ENCODE data around the gene DDX5.
"Not testable (repeated sequence)": the region's sequence is repeated elsewhere in the genome, so short reads cannot be mapped to it uniquely, and the experiment has no call there.

DDX5 gene

DNA sequence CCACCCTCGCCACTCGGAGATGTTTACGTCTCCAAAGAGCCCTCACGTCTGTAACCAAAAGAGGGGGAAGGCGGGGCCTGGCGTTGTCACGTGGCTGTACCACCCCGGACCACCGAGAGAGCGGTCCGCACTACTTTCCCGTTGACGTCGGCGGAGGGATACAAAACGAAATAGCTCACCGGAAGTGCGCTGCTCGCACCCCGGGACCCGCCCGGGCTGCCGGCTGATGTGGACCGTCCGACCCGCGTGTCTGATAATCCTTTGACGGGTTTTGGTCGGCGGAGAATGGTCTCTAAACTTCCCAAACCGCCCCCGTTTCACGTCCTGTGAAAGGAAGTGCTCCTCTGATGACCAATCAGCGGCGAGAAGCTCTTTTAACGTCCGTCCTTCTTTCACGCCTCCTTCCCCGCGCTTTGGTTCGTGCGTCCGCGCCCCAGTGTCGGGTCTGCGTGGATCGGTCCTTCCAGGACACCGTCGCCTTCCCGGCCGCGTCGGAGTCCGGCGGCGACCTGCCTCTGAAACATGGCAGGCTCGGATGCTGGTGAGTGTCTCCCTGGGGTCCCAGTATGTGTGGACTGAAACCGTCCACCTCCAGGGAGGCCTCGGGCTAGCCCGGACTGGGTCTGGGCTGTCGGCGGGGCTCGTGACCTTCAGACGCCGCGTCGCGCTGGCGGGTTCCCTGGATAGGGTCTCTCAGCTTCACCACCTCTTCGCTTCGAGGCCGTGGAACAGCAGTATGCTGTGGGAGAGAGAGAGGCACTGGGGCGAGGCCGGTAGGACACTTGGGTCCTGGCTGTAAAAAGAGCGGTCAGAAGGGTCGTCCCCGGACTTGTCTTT is 705 bp upstream of the DDX5 start, which contains the start of gene CEP95:
TSS of gene CEP95 (plus strand) at position 402 of the 837 bp plus-strand sequence. CDS start at position 523, 121 bp downstream.
- DNase-seq = peak; percentile 91 to 96

DNA sequence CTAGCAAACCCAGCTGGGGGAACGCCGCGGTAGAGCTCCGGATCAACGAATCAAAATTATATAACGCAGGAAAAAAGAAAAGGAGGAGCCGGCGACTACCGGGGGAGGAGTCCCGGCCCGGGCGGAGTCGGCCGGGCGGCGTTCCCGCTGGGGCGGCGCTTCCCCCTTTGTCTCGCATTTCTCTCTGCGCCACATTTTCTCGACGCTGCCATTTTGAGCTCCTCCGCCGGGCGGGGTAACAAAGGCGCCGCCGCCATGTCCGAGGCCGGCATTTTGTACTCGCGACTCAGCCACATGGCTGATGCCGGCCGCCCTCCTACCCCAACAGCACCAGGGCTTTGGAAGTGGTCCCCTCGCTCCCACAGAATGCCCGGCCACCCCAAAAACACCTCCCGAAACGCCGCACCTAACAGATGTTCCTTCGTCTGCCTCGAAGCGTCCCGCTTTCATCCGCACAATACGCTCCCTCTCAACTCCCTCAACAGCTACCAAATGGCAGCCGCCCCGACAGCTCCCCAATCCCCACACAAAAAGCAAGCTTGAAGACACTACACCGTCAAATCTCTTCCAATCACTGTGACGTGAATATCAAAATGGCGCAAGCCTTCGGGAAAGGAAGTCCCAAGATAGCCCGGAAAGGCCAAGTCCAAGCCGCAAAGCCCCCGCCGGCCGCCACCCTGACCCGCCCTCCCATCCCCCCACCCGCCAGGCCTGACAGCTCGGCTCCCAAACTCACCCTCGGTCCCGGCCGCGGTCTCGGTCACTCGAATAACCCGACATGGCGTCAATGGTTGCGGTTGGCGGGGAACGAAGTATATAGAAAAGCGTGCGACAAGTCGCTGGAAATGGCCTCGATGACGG is 519 bp downstream of the DDX5 start:
- DNase-seq = peak; percentile 74 to 82

- no peak for DNase-seq
These were observed 1.2 kb downstream of the DDX5 start for GRCh38 chr17:64504769-64505339.

GRCh38 chr17:64503821-64504768 is 2.0 kb downstream of the DDX5 start:
- DNase-seq = no peak

- no peak for DNase-seq
These were observed 2.7 kb downstream of the DDX5 start for GRCh38 chr17:64503341-64503740.

GRCh38 chr17:64502809-64503208 is 3.3 kb downstream of the DDX5 start:
- DNase-seq = no peak

DNA sequence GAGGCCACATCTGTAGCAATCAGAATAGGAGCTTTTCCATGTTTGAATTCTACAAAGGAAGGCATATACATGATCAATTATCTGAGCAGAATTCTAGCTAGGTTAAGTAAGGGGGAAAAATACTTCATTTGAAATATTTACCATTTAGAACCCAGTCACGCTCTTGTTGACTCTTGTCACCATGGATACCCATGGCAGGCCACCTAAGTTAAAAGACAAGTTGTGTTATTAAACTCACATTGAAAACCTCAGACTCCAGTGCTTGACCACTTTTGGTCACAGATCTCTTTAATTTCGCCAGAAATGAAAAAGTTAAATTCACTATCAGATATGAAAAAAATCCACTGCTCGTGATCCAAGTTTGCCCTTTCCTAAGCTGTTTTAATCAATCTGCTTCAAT is 4.1 kb downstream of the DDX5 start:
- DNase-seq = no peak

- no peak for DNase-seq
These were observed 5.0 kb downstream of the DDX5 start for GRCh38 chr17:64500862-64501765.

DNA sequence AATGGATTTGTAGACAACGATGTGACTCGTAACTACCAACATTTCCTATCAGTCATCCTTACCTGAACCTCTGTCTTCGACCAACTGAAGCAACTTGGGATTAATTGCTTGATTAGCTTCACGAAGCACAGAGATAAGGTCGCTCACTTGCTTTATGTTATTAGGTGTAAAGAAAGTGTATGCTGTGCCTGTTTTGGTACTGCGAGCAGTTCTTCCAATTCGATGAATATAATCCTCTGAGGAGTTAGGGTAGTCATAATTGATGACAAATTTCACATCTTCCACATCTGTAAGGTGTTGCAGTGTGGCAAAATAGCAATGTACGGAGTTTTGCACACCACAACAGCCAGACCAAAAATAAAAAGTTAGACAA is 5.6 kb downstream of the DDX5 start:
- DNase-seq = no peak

- DNase-seq = no peak
These were observed 6.1 kb downstream of the DDX5 start for GRCh38 chr17:64499805-64500486.

DNA sequence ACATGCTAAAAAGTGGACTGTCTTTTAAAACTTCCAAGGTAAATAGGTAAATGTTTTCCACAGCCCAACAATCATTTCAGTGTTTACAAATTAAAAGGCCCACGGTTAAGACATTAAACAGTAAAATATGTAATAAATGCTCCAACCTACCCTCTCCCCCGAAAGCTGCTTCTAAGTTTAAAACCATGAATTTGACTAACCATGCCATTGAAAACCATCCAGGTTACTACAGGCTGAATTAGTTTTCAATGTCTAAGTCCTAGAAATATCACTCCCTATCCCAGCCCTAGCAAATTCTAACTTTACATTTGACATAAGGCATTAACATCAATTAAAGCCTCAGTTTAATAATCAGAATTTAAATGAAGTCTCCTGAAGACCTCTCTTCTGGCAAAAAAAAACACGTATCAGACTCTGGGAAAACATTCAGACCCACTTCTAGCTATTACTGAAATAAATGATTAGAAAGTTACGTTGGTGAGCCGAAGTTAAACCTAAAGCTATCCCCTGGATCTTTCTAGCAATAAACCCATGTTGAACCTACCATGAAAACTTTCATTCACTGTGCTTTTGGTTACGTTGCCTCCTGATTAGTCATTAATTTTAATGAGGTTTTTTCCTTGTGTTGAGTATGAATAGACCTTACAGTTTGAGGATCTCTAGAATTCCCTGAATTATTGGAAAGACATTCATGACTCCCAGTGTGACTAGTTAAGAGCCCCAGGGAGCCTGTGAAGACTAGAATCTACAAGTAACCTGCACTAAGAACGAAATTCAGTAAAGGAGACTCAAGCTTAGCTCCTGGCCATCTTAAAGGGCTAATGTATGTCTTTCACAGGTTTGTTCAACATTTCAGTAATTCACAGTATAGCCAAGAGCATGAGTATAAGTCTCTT is 7.5 kb downstream of the DDX5 start:
- no peak for DNase-seq

- no peak for DNase-seq
These were observed 8.5 kb downstream of the DDX5 start for GRCh38 chr17:64497565-64498035.

- peak; percentile 92 to 95 for DNase-seq
These were observed 9.1 kb downstream of the DDX5 start, which contains the start of gene POLG2 for GRCh38 chr17:64496786-64497564. Gene POLG2, minus strand, starts transcription at chr17:64497054. Its CDS starts 86 bp downstream, at chr17:64496968.

DNA sequence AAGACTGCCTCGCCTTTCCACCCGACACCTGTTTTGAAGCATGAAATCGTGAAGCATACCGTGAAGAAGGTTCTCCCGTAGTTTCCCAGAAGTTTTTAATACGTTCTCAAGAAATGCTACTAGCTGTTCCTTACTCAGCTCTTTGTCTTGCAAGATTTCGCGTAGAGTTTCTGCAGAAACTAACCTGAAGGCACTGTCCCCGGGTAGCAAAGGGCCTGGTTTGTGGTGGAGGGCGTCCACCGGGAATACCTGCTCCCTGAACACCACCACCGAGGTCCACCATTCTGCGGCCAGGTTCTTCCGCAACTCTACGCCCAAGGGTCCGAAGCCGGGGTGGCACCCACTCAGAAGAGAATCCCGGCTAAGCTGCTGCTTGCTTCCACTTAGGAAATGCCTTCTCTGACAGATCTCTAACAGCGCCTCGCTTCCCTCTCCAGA is 9.7 kb downstream of the DDX5 start:
- no peak for DNase-seq

- DNase-seq = not testable (repeated sequence)
These were observed 10.8 kb downstream of the DDX5 start for GRCh38 chr17:64495300-64495699.

DNA sequence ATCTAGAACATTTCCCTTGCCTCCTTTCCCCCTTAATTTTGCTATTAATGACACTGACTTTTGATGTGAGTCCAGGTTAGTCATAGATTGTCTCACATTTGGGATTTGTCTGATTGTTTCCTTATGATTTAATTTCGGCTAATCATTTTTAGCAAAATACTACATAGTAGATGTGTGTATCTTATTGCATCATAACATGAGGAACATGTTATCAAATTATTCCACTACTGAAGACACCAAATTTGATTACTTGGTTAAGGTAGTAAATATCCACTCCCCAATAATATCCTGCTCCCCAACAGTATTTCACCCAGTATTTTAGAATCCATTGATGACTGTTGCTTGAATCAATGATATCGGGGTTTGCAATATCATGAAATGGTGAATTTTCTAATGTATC is 12.0 kb downstream of the DDX5 start:
- DNase-seq = no peak

DNA sequence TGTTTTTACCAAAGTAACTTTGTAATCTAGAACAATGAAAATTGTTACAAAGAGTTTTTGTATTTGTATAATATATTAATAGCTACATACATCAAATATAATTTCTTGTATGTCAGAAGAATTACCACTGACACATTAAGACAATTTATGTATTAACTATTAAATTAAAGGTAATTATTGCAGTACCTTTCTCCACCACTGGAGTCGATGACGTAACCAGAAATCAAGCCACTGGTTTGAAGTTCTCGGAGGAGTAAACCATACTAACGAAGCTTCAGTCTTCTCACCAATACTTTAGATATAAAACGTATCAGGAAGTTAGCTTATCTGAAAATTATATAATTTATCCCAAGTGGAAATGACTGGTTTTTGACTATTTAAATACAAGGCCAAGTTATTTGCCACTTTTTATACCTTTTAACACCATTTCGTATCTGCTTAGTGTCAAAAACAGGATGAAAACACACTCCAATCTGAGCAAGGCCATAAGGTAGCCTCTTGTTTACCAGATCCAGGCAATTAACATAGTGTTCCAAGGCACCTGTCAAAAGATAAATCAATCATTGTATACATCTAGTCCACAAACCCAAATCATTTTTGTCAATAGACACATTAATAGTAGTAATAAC is 13.5 kb downstream of the DDX5 start:
- DNase-seq = peak in 1 of 2 experiments; percentile 13

DNA sequence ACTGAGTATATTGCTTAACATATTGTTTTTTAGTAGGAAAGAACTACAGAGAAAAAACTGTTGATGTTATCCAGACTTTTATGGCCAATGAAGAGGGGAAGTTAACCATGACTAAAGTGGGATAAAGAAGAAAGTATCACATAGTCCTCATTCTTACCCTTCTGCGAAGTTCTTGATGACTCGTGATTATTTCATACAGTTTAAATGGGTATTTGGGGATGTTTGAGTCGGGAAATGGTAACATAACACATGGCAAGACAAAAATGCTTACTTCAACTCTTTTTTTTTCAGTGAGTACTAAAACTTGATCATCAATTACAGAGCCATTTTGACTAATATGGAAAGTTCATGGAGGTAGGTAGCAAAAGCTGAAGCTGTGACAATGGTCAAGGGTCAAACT is 14.1 kb downstream of the DDX5 start:
- no peak for DNase-seq

All from stimulated activated CD4-positive, alpha-beta T cell treated with anti-CD3 and anti-CD28 coated beads, Interleukin-4, amount 100 ng/mL, for 4 hours (primary cell).